AG10803 (cell line): ENCODE data around the gene CDH4.
"Not testable (repeated sequence)": the region's sequence is repeated elsewhere in the genome, so short reads cannot be mapped to it uniquely, and the experiment has no call there.

Experiments used
- DNase-seq: peaks from one replicate; pipeline ENCODE4 v3.0.0; 2010; ENCODE audit warnings: low read depth
- H3K4me3 ChIP-seq: 2 replicates; pipeline ENCODE4 v1.5.1; 2011; ENCODE audit warnings: mild to moderate bottlenecking, low read length, control low read depth
- CTCF ChIP-seq: conservative IDR thresholded peaks from 2 replicates; pipeline ENCODE4 v1.5.1; 2011; ENCODE audit warnings: mild to moderate bottlenecking, low read length, control low read depth, inconsistent platforms

The CDH4 gene

DNA sequence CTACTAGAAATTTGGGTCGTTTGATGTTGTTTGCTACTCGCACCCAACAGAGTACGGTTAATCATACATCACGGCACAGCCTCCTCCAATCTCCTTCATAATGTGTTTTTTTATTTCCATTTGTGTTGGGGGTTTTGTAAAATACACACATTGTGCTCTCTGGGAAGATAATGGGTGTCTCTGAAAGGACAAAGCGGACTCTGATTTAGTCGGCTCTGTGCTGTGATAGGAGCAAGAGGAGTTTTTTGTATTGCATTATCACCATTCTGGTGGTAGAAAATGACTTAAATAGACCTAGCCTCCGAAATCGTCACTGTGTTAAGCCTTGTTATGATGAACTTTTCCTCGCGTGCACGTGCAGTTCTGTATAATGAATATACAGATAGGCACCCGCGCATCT is 196.3 kb downstream of the CDH4 start:
- H3K4me3 ChIP-seq, result no peak overlapping the region
- DNase-seq, result no peak
- no peak for TF ChIP-seq CTCF

DNA sequence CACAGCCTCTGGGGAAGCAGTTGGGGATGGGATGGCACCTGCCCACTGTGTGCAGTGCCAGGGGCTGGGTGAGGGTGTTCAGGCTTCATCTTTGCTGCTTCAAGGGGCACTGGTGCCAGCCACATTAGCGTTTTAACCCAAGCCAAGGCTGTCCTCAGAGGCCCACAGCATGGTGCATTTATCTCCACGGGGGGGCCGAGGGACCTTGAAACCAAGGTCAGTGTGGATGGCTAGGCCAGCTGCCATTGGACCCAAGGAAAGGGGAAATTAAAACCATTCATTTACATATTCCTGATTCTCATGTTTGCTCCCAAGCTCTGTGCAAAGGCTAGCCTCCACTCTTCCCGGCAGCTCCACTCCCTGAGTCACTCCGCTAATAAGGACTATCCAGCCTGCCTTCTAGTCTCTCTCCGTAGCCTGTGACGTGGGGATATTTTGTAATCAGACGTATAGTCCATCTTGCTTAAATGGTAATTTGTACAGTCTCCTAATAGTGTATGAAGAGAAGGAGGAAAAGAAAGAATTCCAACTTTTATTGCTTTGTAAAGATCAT is 197.1 kb downstream of the CDH4 start:
- no peak for DNase-seq
- no peak overlapping the region for H3K4me3 ChIP-seq
- TF ChIP-seq CTCF, result no peak

- no peak for TF ChIP-seq CTCF
- no peak overlapping the region for H3K4me3 ChIP-seq
- no peak for DNase-seq
Measured at GRCh38 chr20:61449916-61450315, 197.9 kb downstream of the CDH4 start.

GRCh38 chr20:61450549-61450948 is 198.5 kb downstream of the CDH4 start:
- H3K4me3 ChIP-seq, result no peak overlapping the region
- DNase-seq, result no peak

GRCh38 chr20:61451009-61451408 is 198.9 kb downstream of the CDH4 start:
- no peak overlapping the region for H3K4me3 ChIP-seq
- no peak for DNase-seq
- no peak for TF ChIP-seq CTCF

More at GRCh38 chr20:61450549-61450948, 198.5 kb downstream of the CDH4 start:
- TF ChIP-seq CTCF, result no peak

DNA sequence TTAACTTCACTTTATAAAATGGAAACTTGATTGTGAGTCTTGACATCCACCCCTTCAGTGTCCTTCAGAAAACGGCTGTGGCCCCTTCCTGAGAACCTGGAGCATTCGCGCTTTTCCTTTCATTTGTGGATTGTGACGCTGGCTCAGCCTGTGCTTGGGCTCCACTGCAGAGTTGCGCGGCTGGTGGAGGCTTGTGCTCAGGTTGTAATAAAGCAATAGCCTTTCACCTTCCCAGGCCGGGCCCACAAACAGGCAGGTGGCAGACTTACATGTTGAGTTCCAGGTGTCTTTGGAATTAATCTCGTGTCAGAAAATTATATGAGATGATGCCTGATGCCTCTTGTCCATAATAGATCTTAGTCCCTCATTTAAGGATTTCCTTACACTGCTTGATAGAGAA is 199.9 kb downstream of the CDH4 start:
- no peak for TF ChIP-seq CTCF
- DNase-seq, result no peak
- no peak overlapping the region for H3K4me3 ChIP-seq

- no peak for TF ChIP-seq CTCF
- DNase-seq, result no peak
- H3K4me3 ChIP-seq, result no peak overlapping the region
Measured at GRCh38 chr20:61453219-61453618, 201.2 kb downstream of the CDH4 start.

- DNase-seq, H3K4me3 ChIP-seq: not testable (repeated sequence)
Measured at GRCh38 chr20:61453623-61454022, 201.6 kb downstream of the CDH4 start.
